Gastrocnemius medialis (tissue), 4 donors: ENCODE results near the gene CCN6.

Source experiments
- POLR2A ChIP-seq, 2 donors: fragments of 450-650 bp; IDR thresholded peaks; one replicate each; pipeline ENCODE4 v1.6.1; 2017; ENCODE audit warnings: antibody characterized with exemption in 2 of 2, mild to moderate bottlenecking in 2 of 2, moderate library complexity in 2 of 2
- TF ChIP-seq, protein P1 (sequence below), 5 experiments: fragments of 450-650 bp in 3 of 5; fragments of 200-600 bp in 2 of 5; sonication (generic) in 2 of 5; IDR thresholded peaks in 4 of 5; conservative IDR thresholded peaks in 1 of 5; 1 replicate in 4 of 5; 2 replicates in 1 of 5; pipeline ENCODE4 v1.5.1; 2016 to 2019; ENCODE audit warnings: antibody characterized with exemption in 5 of 5, mild to moderate bottlenecking in 3 of 5, moderate library complexity in 3 of 5

DNA sequence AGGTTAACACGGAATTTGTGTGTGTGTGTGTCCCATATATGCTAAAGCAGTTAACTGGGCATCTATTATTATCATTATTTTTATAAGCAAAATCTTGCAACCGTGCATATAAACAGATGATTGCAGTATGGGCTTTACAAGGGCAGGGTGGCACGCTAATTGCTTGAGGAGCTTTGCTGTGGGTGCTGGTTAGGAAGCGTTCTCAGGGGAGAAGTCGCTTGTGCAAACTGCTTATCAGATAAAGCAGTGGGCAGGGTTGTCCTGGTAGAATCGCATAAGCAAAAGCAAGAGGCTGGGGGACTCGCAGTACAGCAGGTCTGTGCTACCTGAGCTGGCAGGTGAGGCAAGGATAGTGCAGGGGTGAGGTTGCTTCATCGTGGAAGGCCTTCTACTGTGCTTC is 9.7 kb upstream of the CCN6 start:
- TF ChIP-seq, protein P1, sequence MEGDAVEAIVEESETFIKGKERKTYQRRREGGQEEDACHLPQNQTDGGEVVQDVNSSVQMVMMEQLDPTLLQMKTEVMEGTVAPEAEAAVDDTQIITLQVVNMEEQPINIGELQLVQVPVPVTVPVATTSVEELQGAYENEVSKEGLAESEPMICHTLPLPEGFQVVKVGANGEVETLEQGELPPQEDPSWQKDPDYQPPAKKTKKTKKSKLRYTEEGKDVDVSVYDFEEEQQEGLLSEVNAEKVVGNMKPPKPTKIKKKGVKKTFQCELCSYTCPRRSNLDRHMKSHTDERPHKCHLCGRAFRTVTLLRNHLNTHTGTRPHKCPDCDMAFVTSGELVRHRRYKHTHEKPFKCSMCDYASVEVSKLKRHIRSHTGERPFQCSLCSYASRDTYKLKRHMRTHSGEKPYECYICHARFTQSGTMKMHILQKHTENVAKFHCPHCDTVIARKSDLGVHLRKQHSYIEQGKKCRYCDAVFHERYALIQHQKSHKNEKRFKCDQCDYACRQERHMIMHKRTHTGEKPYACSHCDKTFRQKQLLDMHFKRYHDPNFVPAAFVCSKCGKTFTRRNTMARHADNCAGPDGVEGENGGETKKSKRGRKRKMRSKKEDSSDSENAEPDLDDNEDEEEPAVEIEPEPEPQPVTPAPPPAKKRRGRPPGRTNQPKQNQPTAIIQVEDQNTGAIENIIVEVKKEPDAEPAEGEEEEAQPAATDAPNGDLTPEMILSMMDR (IDR thresholded peaks at IDR 0.05 in 4 of 5, conservative IDR thresholded peaks at IDR 0.05 in 1 of 5): no peak
- TF ChIP-seq POLR2A (IDR thresholded peaks at IDR 0.05): no peak
